Rectal smooth muscle tissue (tissue), 1 donor: ENCODE measurements around the gene CCDC88B.

Experiments used
- H3K27ac ChIP-seq: one replicate; pipeline ENCODE4 v1.7.0; 2013; ENCODE audit warnings: low read depth, low read length, inconsistent platforms
- H3K27me3 ChIP-seq: one replicate; pipeline ENCODE4 v1.7.0; 2013; ENCODE audit warnings: low read length; ENCODE audit not compliant: control insufficient read depth, insufficient read depth
- H3K36me3 ChIP-seq: one replicate; pipeline ENCODE4 v1.7.0; 2013; ENCODE audit warnings: low read length; ENCODE audit not compliant: control insufficient read depth, insufficient read depth
- H3K4me1 ChIP-seq: one replicate; pipeline ENCODE4 v1.7.0; 2013; ENCODE audit warnings: low read length; ENCODE audit not compliant: control insufficient read depth, insufficient read depth
- H3K4me3 ChIP-seq: one replicate; pipeline ENCODE4 v1.7.0; 2013; ENCODE audit warnings: low read length
- H3K9ac ChIP-seq: one replicate; pipeline ENCODE4 v1.7.0; 2013; ENCODE audit warnings: low read length

Gene CCDC88B

GRCh38 chr11:64357446-64357845 is 17.4 kb downstream of the CCDC88B start:
- Histone ChIP-seq H3K27ac (no peak overlapping the region), H3K9ac (no peak overlapping the region), H3K36me3 (peaks cover 11% of the 10 kb centered on the region), H3K4me3 (no peak overlapping the region), H3K27me3 (no peaks in the 10 kb centered on the region), H3K4me1 (peaks cover 7% of the 10 kb centered on the region)

DNA sequence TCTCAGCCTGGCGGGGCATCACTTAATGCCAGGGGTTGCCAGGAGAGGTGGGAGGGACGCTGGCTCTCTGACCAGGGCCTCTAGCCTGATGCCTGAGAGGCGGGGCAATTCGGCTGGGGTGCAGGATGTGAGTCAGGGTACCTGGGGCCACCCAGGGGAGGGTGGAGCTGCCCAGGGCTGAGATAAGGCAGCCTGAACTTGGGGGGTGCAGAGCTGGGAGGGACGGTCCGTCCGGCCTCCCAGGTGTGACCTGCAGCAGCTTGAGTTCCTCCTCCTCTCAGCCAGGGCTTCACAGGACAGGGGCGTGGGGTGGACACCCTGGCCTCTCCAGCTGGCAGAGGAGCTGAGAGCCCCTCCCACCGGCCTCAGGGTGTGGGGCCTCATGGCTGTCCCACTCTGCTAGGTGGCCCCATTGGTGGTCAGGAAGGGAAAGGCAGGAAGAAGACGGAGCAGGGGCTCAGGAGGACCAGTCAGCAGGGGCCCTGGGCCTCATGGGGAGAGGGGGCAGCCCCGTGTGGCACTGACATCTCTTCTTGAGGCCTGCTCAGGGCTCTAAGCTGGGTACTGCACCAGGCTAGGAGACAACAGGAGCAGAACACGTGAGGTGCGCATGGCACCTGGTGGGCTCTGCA is 18.0 kb downstream of the CCDC88B start:
- Histone ChIP-seq H3K9ac (no peak overlapping the region), H3K4me3 (peak overlapping the region; percentile 49), H3K36me3 (peaks cover 13% of the 10 kb centered on the region), H3K27ac (no peak overlapping the region), H3K4me1 (peaks cover 7% of the 10 kb centered on the region), H3K27me3 (no peaks in the 10 kb centered on the region)

GRCh38 chr11:64358536-64358906 is 18.5 kb downstream of the CCDC88B start:
- Histone ChIP-seq H3K27me3 (no peaks in the 10 kb centered on the region), H3K36me3 (peaks cover 17% of the 10 kb centered on the region), H3K4me3 (peak overlapping the region; percentile 49), H3K4me1 (peaks cover 7% of the 10 kb centered on the region), H3K9ac (peak overlapping the region; percentile 49), H3K27ac (peak overlapping the region; percentile 70)

DNA sequence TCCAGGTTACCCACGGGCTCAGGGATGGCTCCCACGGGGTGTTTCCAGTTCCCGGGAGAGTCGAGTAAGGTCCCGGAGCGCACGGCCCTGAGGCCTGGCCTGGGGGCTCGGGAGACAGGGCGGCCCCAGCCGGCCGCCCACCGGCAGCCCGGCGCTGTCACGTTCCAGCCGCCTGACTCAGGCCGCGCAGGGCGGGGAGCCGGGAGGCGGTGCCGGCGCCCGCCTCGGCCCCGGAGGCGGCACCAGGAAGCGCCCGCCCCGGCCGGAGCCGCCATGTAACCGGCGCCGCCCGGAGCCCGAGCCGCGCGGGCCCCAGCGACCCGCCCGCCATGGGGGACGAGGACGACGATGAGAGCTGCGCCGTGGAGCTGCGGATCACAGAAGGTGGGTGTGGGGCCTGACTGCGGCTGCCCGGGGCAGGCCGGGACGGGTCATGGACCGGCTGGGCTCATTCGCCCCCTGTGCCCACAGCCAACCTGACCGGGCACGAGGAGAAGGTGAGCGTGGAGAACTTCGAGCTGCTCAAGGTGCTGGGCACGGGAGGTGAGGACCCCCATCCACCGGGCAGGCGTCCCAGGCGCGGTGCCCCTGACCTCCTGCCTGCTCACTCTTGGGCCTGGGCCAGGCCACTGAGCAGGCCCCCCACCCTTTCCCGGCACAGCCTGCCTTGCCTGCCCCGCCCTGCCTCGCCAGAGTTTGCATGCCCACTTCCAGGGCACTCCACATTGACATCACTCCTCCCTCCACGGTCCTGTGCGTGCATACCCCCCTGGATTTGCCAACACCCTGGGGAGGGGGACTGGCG is 19.1 kb downstream of the CCDC88B start, which contains the start of gene RPS6KA4:
TSS of gene RPS6KA4 (plus strand) at position 256 of the 805 bp plus-strand sequence. CDS start at position 330, 74 bp downstream.
- Histone ChIP-seq H3K27me3 (no peaks in the 10 kb centered on the region), H3K4me3 (peak within 1 kb of the TSS; percentile 81), H3K4me1 (peaks cover 7% of the 10 kb centered on the region), H3K27ac (peak within 1 kb of the TSS; percentile 70), H3K9ac (peak within 1 kb of the TSS; percentile 82), H3K36me3 (peaks cover 17% of the 10 kb centered on the region)

- Histone ChIP-seq H3K9ac (peak overlapping the region; percentile 82), H3K4me3 (peak overlapping the region; percentile 81), H3K27ac (no peak overlapping the region), H3K4me1 (peaks cover 7% of the 10 kb centered on the region), H3K27me3 (no peaks in the 10 kb centered on the region), H3K36me3 (peaks cover 17% of the 10 kb centered on the region)
Observed at GRCh38 chr11:64359712-64360445, 19.9 kb downstream of the CCDC88B start.

GRCh38 chr11:64360448-64360921 is 20.5 kb downstream of the CCDC88B start:
- Histone ChIP-seq H3K36me3 (peaks cover 19% of the 10 kb centered on the region), H3K27me3 (no peaks in the 10 kb centered on the region), H3K4me3 (no peak overlapping the region), H3K4me1 (peaks cover 4% of the 10 kb centered on the region), H3K27ac (no peak overlapping the region), H3K9ac (no peak overlapping the region)

DNA sequence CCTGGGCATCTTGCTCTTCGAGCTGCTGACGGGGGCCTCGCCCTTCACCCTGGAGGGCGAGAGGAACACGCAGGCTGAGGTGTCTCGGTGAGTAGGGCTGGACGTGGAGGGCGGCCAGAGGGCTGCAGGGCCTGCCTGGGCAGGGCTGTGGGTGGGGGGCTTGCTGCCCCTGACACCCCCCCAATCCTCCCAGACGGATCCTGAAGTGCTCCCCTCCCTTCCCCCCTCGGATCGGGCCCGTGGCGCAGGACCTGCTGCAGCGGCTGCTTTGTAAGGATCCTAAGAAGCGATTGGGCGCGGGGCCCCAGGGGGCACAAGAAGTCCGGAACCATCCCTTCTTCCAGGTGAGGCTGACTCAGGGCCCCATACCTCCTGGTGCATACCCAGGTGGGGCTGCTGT is 21.7 kb downstream of the CCDC88B start:
- H3K4me1 ChIP-seq: peaks cover 3% of the 10 kb centered on the region
- H3K9ac ChIP-seq: no peak overlapping the region
- H3K27me3 ChIP-seq: no peaks in the 10 kb centered on the region
- peaks cover 23% of the 10 kb centered on the region for H3K36me3 ChIP-seq
- H3K27ac ChIP-seq: no peak overlapping the region
- no peak overlapping the region for H3K4me3 ChIP-seq

DNA sequence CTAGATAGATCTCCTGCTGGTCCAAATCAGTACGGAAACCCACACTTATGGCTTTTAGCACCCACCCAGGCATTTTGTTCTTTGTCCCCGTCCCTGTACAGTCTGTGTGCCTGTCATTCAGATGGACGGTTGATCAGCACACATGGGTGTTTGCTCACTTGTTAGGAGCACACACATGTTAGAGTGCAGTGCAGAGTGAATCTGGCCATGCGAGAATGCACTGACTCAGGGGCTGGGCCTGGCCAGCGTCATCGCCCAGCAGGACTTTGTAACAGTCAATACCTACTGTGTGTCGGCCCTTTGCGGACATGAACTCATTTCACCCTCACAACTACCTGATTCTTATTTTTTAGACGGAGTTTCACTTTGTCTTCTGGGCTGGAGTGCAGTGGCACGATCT is 22.3 kb downstream of the CCDC88B start:
- peaks cover 26% of the 10 kb centered on the region for H3K36me3 ChIP-seq
- peaks cover 3% of the 10 kb centered on the region for H3K4me1 ChIP-seq
- no peaks in the 10 kb centered on the region for H3K27me3 ChIP-seq
- no peak overlapping the region for H3K9ac ChIP-seq
- no peak overlapping the region for H3K27ac ChIP-seq
- no peak overlapping the region for H3K4me3 ChIP-seq

DNA sequence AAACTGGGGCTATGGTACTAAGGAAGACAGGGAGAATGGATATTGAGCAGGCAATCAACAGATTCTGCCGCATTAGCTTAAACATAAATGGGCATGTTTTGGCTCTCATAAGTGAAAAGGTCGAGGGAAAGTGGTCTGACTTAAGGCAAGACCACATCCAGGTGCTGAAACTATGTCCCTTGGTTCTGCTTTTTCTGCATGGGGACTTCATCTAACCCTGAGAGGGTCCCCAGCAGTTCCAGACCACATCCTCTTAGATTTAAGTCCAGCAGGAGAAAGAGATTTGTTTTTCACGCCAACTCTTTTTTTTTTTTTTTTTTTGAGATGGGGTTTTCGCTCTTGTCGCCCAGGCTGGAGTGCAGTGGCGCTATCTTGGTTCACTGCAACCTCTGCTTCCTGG is 24.4 kb downstream of the CCDC88B start:
- Histone ChIP-seq H3K4me3 (no peak overlapping the region), H3K27ac (no peak overlapping the region), H3K4me1 (no peaks in the 10 kb centered on the region), H3K9ac (no peak overlapping the region), H3K27me3 (no peaks in the 10 kb centered on the region), H3K36me3 (peaks cover 31% of the 10 kb centered on the region)

DNA sequence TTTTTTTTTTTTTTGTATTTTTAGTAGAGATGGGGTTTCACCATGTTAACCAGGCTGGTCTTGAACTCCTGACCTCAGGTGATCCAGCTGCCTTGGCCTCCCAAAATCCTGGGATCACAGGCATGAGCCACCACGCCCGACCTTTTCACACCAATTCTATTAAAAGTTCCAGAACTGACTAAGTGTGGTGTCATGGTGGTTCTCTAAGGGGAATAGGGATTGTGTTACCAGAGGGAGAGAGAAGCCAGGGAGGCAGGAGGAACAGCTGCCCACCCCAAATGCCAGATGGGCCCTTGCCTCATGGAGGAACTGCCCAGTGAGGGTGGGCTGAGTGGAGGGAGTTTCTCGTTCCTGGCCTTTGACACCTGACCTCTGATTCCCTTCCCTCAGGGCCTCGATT is 24.9 kb downstream of the CCDC88B start:
- H3K9ac ChIP-seq: no peak overlapping the region
- H3K36me3 ChIP-seq: peaks cover 33% of the 10 kb centered on the region
- H3K27me3 ChIP-seq: no peaks in the 10 kb centered on the region
- H3K4me1 ChIP-seq: no peaks in the 10 kb centered on the region
- H3K4me3 ChIP-seq: no peak overlapping the region
- H3K27ac ChIP-seq: no peak overlapping the region

GRCh38 chr11:64366751-64367150 is 26.7 kb downstream of the CCDC88B start:
- H3K9ac ChIP-seq: no peak overlapping the region
- H3K36me3 ChIP-seq: peaks cover 29% of the 10 kb centered on the region

GRCh38 chr11:64367931-64368672 is 28.1 kb downstream of the CCDC88B start:
- H3K27me3 ChIP-seq: no peaks in the 10 kb centered on the region
- no peak overlapping the region for H3K4me3 ChIP-seq
- peaks cover 20% of the 10 kb centered on the region for H3K36me3 ChIP-seq
- H3K27ac ChIP-seq: no peak overlapping the region
- H3K9ac ChIP-seq: no peak overlapping the region
- no peaks in the 10 kb centered on the region for H3K4me1 ChIP-seq

More at GRCh38 chr11:64366751-64367150, 26.7 kb downstream of the CCDC88B start:
- H3K27me3 ChIP-seq: no peaks in the 10 kb centered on the region
- H3K4me3 ChIP-seq: no peak overlapping the region
- no peak overlapping the region for H3K27ac ChIP-seq
- H3K4me1 ChIP-seq: no peaks in the 10 kb centered on the region
